GM19193 (cell line): Measurements from ENCODE around the gene DNAJC18.
A peak's percentile ranks its signal among the peaks of the same experiment; 100 is the strongest.

Experiments used
- POLR2A ChIP-seq: IDR thresholded peaks from 4 replicates; pipeline ENCODE4 v1.6.1; 2011; ENCODE audit not compliant: insufficient read depth, insufficient read length; ENCODE audit errors: extremely low read depth

Gene DNAJC18

DNA sequence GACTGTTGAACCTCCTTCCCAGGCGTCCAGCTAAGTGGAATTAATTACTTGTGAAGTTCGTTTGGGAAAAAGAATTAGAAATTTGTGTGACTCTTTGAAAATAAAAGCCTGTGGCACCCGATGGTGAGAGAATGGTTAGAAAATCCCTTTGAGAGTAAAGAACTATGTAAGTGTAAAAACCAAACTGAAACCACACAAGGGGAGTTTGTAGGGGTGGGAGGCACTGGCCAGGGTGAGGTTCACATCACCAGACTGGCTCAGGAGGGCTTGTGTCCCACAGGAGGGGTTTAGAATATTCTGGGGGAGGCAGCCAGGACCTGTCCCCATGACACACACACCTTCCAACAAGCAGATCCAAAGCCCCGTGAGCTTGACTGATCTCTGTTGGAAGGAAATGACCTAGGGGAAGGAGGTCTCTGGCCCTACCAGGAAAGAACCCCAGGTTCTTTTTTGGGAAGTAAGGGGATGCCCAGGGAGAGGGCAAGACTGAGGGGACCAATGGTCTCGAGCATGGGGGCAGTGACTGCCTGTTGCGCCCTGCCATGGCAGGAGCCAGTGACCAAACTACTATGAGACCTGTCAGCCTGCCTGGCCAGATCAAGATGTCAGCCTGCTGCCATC lies 39.7 kb downstream of the DNAJC18 start:
- peak; percentile 48 for TF ChIP-seq POLR2A

DNA sequence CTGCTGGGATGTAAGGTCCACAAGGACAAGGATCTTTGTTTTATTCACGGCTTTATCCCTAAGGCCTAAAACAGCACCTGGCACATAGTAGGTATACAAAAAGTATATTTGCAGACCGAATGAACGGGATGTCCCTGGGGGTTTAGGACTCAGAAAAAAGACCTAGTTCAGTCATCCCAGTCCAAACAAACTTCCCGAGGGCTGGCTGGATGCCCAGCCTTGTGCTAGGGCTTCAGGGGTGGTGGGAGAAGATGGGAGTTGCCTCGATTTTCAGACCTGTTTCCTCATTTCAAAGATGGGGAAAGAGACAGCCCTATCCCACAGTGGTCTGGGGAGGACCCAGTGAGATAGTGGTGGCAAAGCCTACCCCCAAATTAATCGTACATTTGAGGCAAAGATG lies 41.4 kb downstream of the DNAJC18 start:
- no peak for TF ChIP-seq POLR2A

DNA sequence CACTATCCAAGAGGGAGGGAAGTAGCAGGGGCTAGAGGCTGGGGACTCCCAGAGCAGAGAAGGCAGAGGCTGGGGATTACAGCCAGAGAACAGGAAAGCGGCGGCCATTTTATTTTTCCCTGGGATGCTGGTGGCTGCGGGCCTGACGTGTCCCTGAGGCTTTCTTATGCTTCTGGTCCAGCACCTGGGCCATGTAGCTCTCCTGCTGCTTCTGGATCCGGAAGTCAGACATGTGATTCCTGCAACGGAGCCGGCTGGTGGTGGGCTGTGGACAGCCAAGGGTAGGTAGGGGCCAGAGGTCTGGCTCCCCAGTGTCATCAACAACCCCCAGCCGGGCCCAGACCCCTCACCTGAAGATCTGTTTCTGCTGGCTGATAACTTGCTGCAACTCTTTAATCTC lies 42.6 kb downstream of the DNAJC18 start:
- no peak for TF ChIP-seq POLR2A

DNA sequence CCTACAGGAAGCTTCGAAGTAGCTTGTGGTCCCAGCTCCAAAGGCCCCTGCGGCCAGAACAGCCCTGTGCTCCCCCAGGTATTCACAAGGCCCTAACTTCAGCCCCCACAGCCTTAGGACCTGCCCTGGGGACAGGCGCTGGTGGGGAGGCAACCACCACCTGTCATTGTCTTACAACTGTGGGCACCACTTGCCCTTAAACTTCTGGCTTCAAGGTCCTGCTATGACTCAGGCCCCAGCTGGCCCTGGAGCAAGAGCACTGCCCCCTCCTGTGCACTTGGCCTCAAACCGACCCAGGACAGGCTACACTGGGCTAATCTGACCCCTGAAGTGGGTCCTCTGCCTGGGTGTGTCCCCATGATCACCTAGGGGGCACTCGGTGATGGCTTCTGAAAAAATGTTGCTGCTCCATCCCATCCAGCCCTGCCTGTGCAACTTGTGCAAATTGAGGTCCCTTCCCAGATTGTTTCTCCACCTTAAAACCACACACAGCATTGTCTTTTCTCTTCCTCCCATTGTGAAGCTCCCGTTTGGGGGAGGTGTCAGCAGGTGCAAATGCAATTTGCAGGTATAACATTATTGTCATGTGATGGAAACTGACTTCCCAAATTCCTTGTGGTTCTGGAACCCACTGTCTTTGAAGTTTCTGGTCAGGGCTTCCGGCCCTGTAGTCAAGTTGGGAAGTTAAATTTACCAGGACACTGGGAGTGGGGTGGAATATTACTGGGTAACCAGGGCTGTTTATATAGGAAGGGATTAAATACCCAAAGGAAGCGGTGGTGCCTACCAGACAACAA lies 43.3 kb downstream of the DNAJC18 start:
- TF ChIP-seq POLR2A = peak; percentile 28

DNA sequence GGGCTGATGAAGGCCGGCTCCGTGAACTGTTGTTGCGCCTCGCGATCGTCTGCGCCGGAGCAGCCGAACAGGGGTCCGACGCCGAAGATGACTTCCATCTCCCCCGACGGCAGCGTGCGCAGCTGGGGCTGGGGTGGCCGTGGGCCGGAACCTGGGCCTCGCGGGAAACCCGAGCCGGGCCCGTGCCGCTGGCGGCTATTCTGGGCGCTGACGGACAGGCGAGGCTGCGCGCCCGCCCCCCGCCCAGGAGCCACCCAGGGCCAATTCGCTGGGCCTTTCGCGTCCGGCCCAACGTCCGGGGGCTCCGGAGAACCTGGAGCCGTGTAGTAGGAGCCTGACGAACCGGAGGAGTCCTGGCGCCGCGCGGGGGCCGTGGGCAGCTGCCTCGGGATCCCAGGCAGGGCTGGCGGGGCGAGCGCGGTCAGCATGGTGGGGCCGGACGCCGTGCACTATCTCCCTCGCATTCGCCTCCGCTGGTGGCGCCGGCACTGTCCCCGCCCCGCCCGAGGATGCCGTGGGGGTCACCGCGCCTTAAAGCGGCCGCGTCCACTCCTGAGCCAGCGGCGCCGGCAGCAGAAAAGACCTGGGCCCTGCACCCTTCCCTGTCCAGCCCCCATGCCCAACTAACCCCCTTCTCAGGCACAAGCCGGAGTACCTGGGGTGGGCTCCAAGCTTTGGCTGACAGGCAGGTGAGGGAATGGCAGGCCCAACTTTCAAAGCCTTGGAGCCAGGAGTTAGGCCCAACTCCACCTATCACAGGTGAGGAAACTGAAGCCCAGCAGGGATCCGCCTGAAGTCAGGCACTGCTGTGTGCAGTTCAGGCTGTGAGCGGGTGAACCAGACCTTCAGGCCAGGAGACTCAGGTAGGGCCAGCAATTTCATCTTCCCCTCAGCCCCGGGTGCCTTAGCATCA lies 44.4 kb downstream of the DNAJC18 start, which contains the start of gene PROB1:
Gene PROB1 (minus strand): TSS at position 451 of the 913 bp plus-strand sequence. CDS start 23 bp downstream, at position 428.
- no peak for TF ChIP-seq POLR2A

DNA sequence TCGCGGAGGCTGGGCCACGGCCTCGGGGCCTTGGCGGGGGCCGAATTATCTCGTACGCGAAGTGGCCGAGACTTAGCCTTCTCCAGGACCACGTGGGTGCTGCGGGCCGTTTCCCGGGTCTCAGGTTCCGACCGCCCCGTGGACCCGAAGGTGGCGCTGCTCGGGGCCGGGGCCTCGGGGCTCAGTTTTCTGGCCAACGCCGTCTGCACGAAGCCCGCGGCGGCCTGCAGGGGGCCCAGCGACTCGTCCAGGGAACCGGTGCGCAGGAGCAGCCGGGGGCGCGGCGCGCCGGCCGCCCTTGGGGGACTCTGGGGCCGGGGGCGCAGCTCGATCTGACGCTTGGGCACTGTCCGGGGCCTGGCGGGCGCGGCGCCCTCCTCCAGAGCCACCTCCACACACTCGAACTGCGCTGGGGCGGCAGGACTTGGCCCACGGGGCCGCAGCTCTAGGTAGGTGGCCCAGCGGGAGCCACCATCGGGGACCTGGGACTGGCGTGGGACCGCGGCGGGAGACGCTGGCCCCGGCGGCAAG lies 45.1 kb downstream of the DNAJC18 start:
- no peak for TF ChIP-seq POLR2A

DNA sequence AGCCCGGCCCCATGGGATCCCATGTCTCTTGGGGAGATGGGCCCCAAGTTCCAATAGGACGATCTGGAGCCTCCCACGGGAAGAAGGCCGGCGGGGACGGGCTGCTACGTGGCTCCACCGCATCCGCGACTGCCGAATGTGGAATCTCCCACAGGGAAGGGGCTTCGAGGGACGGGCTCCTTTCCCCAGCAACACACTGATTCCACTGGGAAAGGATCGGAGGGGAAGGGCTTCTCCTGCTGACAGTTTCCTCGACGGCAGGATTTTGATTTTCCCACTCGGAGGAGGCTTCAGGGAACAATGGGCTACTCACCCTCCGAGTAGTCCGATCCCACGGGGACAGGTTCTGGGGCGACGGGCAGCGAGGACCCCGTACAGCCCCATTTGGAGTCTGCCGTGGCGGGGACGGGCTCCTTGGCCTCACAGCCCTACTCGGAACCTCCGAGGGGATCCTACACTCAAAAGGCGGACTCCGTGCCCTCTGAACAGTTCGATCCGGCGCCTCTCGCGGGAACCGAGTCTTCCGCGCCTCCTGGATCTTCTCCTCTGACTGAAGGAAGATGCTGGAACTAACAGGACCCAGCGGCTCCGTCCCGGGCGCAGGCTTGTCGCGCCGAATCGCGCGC lies 45.7 kb downstream of the DNAJC18 start:
- TF ChIP-seq POLR2A = no peak

DNA sequence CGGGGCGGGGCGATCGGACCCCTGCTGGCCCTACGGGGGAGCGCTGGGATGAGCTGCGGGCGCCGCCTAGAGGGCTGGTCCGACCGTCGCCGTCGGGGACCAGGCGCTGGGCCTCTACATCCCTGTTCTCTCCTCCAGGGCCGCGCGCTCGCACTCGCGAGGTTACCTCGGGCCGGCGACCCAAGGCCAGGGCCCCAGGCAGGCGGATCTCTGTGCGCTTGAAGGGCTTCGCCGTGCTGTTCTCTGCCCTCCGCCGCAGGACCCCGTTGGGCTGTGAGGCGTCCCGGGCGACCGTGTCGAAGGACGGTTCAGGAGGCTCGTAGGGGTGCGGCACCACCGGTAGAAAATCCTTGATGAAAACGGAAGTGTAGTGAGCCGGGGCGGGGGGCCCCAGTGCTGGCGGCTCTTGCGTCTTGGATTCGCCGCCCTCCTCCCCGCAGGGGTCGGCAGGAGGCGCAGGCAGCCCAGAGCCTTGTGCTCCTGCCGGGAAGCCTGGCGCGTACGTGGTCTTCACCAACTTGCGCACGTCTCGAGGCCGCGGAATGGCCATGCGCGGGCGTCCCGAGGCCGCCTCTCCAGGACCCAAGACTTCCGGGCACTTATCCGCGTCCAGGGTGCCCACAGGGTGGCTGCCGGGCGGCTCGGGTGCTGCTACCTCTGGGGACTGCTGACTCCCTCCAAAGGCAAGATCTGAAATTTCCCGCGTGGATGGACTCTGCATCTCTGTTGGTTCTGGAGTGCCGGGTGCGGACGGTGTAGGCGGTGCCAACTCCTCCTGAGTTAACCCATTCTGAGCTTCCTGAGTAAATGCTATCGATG lies 46.4 kb downstream of the DNAJC18 start:
- peak; percentile 24 for TF ChIP-seq POLR2A

DNA sequence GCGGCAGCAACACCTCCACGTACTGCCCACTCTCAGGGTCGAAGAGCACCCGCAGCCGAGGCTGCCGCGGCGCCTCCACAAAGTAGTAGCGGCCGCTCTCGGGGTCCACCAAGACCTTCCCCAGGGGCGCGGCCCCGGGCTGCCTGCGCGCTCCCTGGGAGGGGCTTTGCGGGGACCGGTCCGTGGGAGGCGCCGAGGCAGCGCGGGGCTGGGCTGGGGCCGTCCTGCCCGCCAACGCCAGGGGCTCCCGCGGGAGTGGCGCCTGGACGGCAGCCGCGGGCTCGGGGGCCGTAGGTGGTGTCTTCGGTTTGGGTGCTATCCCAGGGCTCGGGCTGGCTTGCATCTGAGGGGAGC lies 47.0 kb downstream of the DNAJC18 start:
- TF ChIP-seq POLR2A = peak; percentile 29

DNA sequence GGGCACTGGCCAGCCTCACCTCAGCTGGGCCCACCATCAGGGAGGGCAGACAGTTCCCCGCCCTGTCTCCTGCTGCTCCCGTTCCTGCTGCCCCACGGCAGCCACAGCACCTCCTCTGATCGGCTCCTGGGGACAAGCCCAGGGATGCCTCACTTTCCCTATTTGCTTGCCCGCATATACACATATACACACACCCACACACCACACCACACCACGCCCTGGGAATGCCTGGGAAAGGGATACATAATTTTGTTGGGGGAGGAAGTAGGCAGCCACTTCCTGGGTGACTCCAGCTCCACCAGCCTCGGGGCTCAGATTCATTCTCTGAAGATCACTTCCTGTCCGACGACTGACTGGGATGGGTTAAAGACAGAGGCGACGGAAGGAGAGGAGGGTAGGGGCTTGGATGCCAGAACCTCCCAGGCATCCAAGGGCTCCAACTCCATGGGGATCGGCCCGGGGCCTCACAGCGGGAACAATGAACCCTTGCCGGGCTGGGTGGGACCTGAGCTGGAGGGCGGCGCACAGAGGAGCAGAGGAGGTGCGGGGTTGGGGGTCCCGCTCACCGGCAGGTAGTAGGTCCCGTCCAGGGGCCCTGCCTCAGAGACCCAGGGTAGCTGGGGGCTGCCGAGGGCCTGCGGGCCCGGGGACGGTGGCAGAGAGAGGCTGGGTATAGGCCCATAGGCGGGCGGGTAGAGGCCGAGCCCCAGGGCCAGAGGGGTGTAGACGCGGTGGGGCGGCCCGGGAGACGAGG lies 47.6 kb downstream of the DNAJC18 start:
- TF ChIP-seq POLR2A = peak; percentile 57

DNA sequence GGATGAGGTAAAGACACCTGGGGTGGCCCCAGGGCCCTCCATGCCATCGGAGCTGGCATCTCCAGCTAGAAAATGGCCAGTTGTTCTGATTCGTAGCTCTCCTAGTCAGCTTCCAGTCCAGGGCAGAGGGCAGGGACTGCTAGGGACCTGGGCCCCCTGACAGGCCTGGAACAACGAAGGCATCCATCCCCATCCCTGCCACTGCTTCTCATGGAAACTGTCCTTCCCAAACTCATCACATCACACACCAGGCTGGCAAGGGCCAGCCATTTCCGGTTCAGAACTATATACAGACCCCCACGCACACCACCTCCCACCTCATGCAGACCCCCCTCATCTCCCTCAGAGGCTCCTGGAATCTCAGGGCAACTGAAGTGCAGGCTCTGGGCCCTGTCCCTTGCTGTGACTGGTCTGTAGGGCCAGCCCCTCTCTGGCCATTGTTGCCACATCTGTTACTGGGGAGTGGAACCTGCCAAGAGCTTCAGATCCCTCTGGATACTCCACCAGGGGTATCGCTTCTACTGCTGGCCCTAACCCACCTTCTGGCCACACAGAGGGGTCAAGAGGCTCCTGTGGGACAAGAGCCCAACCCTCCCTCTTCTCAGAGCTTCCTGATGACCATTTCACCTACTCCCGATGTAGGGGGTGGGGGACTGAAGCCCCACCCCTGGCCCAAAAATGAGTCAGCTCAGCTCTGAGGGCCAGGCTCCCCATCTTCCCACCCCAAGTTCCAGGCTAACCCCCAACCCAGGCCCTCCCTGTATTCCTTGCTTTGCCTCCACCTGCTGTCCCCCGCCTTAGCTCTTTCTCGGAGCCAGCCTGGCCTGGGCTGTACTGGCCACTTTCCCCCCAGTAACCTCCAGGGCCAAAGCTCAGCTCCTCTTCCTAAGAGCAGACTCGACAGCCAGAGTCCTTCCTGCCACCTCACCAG lies 48.4 kb downstream of the DNAJC18 start:
- peak; percentile 12 for TF ChIP-seq POLR2A
